Vagina (tissue), 2 donors: ENCODE measurements around the gene RASA3. TPM values are rescaled to one million over a fixed set of nuclear protein-coding genes. Genes with fewer than 3 reads are reported as not detected.
A peak's percentile ranks its signal among the peaks of the same experiment; 100 is the strongest.

Experiments
- DNase-seq, 2 donors: peaks; one replicate each; pipeline ENCODE4 v3.0.0-alpha.2; 2017; ENCODE audit errors: extremely low spot score in 2 of 2
- H3K27ac ChIP-seq: fragments of 200-600 bp; sonication (generic); one replicate; pipeline ENCODE4 v1.5.1; 2019
- H3K27me3 ChIP-seq: fragments of 200-600 bp; sonication (generic); one replicate; pipeline ENCODE4 v1.5.1; 2019
- H3K36me3 ChIP-seq, 2 donors: fragments of 200-600 bp; sonication (generic); one replicate each; pipeline ENCODE4 v1.5.1; 2017 to 2019
- H3K4me1 ChIP-seq: fragments of 200-600 bp; sonication (generic); one replicate; pipeline ENCODE4 v1.5.1; 2019
- H3K4me3 ChIP-seq, 2 donors: fragments of 200-600 bp; sonication (generic); 1 replicate in 1 of 2; 2 replicates in 1 of 2; pipeline ENCODE4 v1.5.1; 2016 to 2019
- H3K9me3 ChIP-seq: fragments of 200-600 bp; sonication (generic); one replicate; pipeline ENCODE4 v1.5.1; 2019
- CTCF ChIP-seq, 3 experiments: fragments of 450-650 bp in 2 of 3; fragments of 200-600 bp in 1 of 3; sonication (generic) in 1 of 3; IDR thresholded peaks; one replicate each; pipeline ENCODE4 v1.5.1; 2017 to 2019; ENCODE audit warnings: antibody characterized with exemption in 3 of 3, mild to moderate bottlenecking in 2 of 3, moderate library complexity in 2 of 3
- POLR2A ChIP-seq, 2 donors: fragments of 450-650 bp; IDR thresholded peaks; one replicate each; pipeline ENCODE4 v1.6.1; 2017; ENCODE audit warnings: antibody characterized with exemption in 2 of 2, mild to moderate bottlenecking in 2 of 2, moderate library complexity in 2 of 2
- POLR2AphosphoS5 ChIP-seq, 2 donors: sonication (generic); formaldehyde crosslinking; IDR thresholded peaks; one replicate each; pipeline ENCODE4 v1.9.0; 2017; ENCODE audit warnings: antibody characterized with exemption in 2 of 2, mild to moderate bottlenecking in 2 of 2, low read depth in 1 of 2; ENCODE audit not compliant: insufficient read depth in 1 of 2
- intact Hi-C: fragments of 100-400 bp; cut with DNase I; formaldehyde crosslinking; loops from one replicate; pipeline ENCODE4 v1.15.1; 2023
- total RNA-seq: library from RNA; depleted of rRNA; stranded (reverse); fragments of >200 nt; gene quantifications from one replicate; pipeline ENCODE4 v1.2.3, GENCODE V29; 2016

Gene RASA3
- total RNA-seq, 1 donor from 2014 or later = 19.6 TPM

GRCh38 chr13:113970810-113971470, 161.5 kb downstream of the RASA3 start:
- no peak for DNase-seq
- H3K4me3 ChIP-seq = no peak overlapping the region
- peaks cover 0 to 9% of the 10 kb centered on the region in 2 donors for H3K36me3 ChIP-seq
- H3K27me3 ChIP-seq = no peaks in the 10 kb centered on the region
- intact Hi-C loops = no loop called here
- H3K9me3 ChIP-seq = no peaks in the 10 kb centered on the region
- TF ChIP-seq POLR2A (IDR thresholded peaks at IDR 0.05) (no peak), CTCF (IDR thresholded peaks at IDR 0.05) (no peak), POLR2AphosphoS5 (IDR thresholded peaks at IDR 0.05; ENCODE audit: insufficient read depth in 1 of 2, low read depth in 1 of 2) (peak; percentile 48 to 52)
- H3K27ac ChIP-seq = peak overlapping the region; percentile 60
- H3K4me1 ChIP-seq = peaks cover 6% of the 10 kb centered on the region

- H3K36me3 ChIP-seq = peaks cover 0 to 3% of the 10 kb centered on the region in 2 donors
- H3K4me1 ChIP-seq = peaks cover 6% of the 10 kb centered on the region
- DNase-seq = no peak
- peak overlapping the region in 1 of 2 donors; percentile 8 for H3K4me3 ChIP-seq
- intact Hi-C loops = no loop called here
- no peaks in the 10 kb centered on the region for H3K27me3 ChIP-seq
- no peaks in the 10 kb centered on the region for H3K9me3 ChIP-seq
- TF ChIP-seq POLR2AphosphoS5 (IDR thresholded peaks at IDR 0.05; ENCODE audit: insufficient read depth in 1 of 2, low read depth in 1 of 2) (no peak), POLR2A (IDR thresholded peaks at IDR 0.05) (no peak), CTCF (IDR thresholded peaks at IDR 0.05) (no peak)
- no peak overlapping the region for H3K27ac ChIP-seq
Observed at GRCh38 chr13:113969973-113970611, 162.3 kb downstream of the RASA3 start.

- Histone ChIP-seq H3K27ac (no peak overlapping the region), H3K4me1 (peaks cover 6% of the 10 kb centered on the region), H3K36me3 (no peaks in the 10 kb centered on the region), H3K27me3 (no peaks in the 10 kb centered on the region), H3K9me3 (no peaks in the 10 kb centered on the region), H3K4me3 (no peak overlapping the region)
- DNase-seq = no peak
- intact Hi-C loops = no loop called here
- TF ChIP-seq CTCF (IDR thresholded peaks at IDR 0.05) = no peak
- no peak for TF ChIP-seq POLR2A (IDR thresholded peaks at IDR 0.05)
- no peak for TF ChIP-seq POLR2AphosphoS5 (IDR thresholded peaks at IDR 0.05; ENCODE audit: insufficient read depth in 1 of 2, low read depth in 1 of 2)
Observed at GRCh38 chr13:113969311-113969972, 163.0 kb downstream of the RASA3 start.

GRCh38 chr13:113968463-113969310, 163.7 kb downstream of the RASA3 start:
- DNase-seq = no peak
- Histone ChIP-seq H3K4me3 (no peak overlapping the region), H3K4me1 (peaks cover 6% of the 10 kb centered on the region), H3K27ac (no peak overlapping the region), H3K9me3 (no peaks in the 10 kb centered on the region), H3K36me3 (no peaks in the 10 kb centered on the region), H3K27me3 (no peaks in the 10 kb centered on the region)
- intact Hi-C loops = no loop called here
- TF ChIP-seq POLR2AphosphoS5 (IDR thresholded peaks at IDR 0.05; ENCODE audit: insufficient read depth in 1 of 2, low read depth in 1 of 2) = no peak
- TF ChIP-seq POLR2A (IDR thresholded peaks at IDR 0.05) = no peak
- TF ChIP-seq CTCF (IDR thresholded peaks at IDR 0.05) = no peak
